ENCODE measurements around the gene ZNF892.
"Not testable (repeated sequence)": the region's sequence is repeated elsewhere in the genome, so short reads cannot be mapped to it uniquely, and the experiment has no call there.

The ZNF892 gene

GRCh38 chr2:95231723-95232122, 24.4 kb downstream of the ZNF892 start:
- DNase-seq (ENCODE audit: low spot score): peak; percentile 62

- no peak for DNase-seq (ENCODE audit: low spot score)
Observed at GRCh38 chr2:95232232-95232631, 24.9 kb downstream of the ZNF892 start.

- DNase-seq (ENCODE audit: low spot score): no peak
Observed at GRCh38 chr2:95234286-95234785, 27.0 kb downstream of the ZNF892 start.

GRCh38 chr2:95234816-95235215, 27.5 kb downstream of the ZNF892 start:
- DNase-seq (ENCODE audit: low spot score): no peak

- DNase-seq (ENCODE audit: low spot score): no peak
Observed at GRCh38 chr2:95238131-95238530, 30.8 kb downstream of the ZNF892 start.

- no peak for DNase-seq (ENCODE audit: low spot score)
Observed at GRCh38 chr2:95240091-95240490, 32.8 kb downstream of the ZNF892 start.

GRCh38 chr2:95240556-95240955, 33.2 kb downstream of the ZNF892 start:
- no peak for DNase-seq (ENCODE audit: low spot score)

GRCh38 chr2:95242084-95242483, 34.8 kb downstream of the ZNF892 start:
- not testable (repeated sequence) for DNase-seq (ENCODE audit: low spot score)

Measured in LoVo (cell line).